ENCODE data around the gene YPEL2. TPM values are rescaled to one million over a fixed set of nuclear protein-coding genes. Genes with fewer than 3 reads are reported as not detected.

YPEL2 gene
- polyA plus RNA-seq, 1 of the 3 experiments (the other 2 are of a cell fraction): 3.2 TPM

DNA sequence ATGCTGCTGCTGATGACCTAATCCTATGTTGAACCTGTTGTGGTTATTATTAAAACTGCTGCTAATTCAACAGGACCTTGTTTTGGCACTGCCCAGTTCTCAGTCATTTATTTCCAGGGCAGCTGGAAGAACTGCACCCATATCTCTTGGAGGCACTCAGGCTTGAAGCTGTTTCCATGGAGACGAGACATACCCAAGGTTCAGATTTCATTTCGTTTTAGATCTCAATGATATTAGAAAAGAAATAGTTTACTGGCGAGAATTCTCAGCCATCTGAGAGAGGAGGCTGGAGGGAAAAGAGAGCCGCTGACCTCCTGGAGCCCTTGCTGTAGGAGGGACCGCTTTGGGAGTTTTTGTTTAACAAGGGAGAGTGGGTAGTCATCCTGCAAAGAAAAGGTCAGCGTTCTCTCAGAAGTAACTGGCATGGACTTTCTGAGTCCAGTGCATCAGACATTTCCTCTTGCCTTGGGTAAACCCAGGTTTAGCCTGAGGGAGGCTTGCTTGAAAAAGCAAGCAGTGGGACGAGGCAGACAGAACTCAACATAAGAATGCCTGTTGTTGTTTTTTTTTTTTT lies 75.4 kb downstream of the YPEL2 start:
- H3K9me2 ChIP-seq: no peaks in the 10 kb centered on the region
- H3K79me2 ChIP-seq (ENCODE audit: insufficient read depth): no peaks in the 10 kb centered on the region
- peak overlapping the region; percentile 74 for H3K4me2 ChIP-seq
- peaks cover 9 to 31% of the 10 kb centered on the region in 2 experiments; a peak in 2 of 4 replicates for H3K4me1 ChIP-seq (ENCODE audit: control insufficient read depth in 1 of 2, insufficient read depth in 2 of 2, low read depth in 1 of 2, low read length in 1 of 2)
- DNase-seq: peak; percentile 74
- CTCF ChIA-PET: interaction anchor here (1.1 to 1.7 kb wide), 4 partner anchors 33 to 77 kb away, joined by 3 to 5 read pairs (median 3); no protein-coding TSS in a partner anchor
- no peaks in the 10 kb centered on the region for H3K27me3 ChIP-seq (ENCODE audit: insufficient read depth)
- 10% methylated on average over 7 of the region's 7 CpGs for WGBS (ENCODE audit: low lambda C conversion rate)
- H2AFZ ChIP-seq (ENCODE audit: low read depth): peak overlapping the region; percentile 3; the same call in 1 of the 2 replicates
- no peaks in the 10 kb centered on the region for H3K9me3 ChIP-seq
- no peaks in the 10 kb centered on the region for H4K20me1 ChIP-seq (ENCODE audit: insufficient read depth)
- peaks cover 0 to 3% of the 10 kb centered on the region in 2 experiments for H3K36me3 ChIP-seq (replicated peaks in 1 of 2; ENCODE audit: control insufficient read depth in 1 of 2, insufficient read depth in 2 of 2, low read length in 1 of 2)
- H3K27ac ChIP-seq (ENCODE audit: low read depth in 2 of 2, low read length in 1 of 2): peak overlapping the region; percentile 85 to 88
- POLR2A ChIA-PET: interaction anchor here (0.7 kb wide), 1 partner anchor 19 kb away, joined by 3 read pairs; no protein-coding TSS in a partner anchor
- peak overlapping the region; percentile 1 to 29; a peak in 3 of 4 replicates for H3K4me3 ChIP-seq (ENCODE audit: low read depth in 2 of 2, low read length in 1 of 2)
- peak overlapping the region; percentile 21; the same call in 1 of the 2 replicates for H3K9ac ChIP-seq
- H3F3A ChIP-seq (replicated peaks; ENCODE audit: insufficient read depth): peaks cover 13% of the 10 kb centered on the region
- TF ChIP-seq, protein P1, sequence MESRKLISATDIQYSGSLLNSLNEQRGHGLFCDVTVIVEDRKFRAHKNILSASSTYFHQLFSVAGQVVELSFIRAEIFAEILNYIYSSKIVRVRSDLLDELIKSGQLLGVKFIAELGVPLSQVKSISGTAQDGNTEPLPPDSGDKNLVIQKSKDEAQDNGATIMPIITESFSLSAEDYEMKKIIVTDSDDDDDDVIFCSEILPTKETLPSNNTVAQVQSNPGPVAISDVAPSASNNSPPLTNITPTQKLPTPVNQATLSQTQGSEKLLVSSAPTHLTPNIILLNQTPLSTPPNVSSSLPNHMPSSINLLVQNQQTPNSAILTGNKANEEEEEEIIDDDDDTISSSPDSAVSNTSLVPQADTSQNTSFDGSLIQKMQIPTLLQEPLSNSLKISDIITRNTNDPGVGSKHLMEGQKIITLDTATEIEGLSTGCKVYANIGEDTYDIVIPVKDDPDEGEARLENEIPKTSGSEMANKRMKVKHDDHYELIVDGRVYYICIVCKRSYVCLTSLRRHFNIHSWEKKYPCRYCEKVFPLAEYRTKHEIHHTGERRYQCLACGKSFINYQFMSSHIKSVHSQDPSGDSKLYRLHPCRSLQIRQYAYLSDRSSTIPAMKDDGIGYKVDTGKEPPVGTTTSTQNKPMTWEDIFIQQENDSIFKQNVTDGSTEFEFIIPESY (IDR thresholded peaks at IDR 0.05; ENCODE audit: borderline replicate concordance, low read depth): no peak
- TF ChIP-seq SMC3 (IDR thresholded peaks at IDR 0.05; ENCODE audit: low read depth, low read length) (no peak), CTCF (IDR thresholded peaks at IDR 0.05) (no peak), YY1 (IDR thresholded peaks at IDR 0.05; ENCODE audit: low read depth) (no peak), GABPA (IDR thresholded peaks at IDR 0.05; ENCODE audit: low read depth) (peak; percentile 30; the same call in 1 of the 2 replicates), IRF3 (IDR thresholded peaks at IDR 0.05; ENCODE audit: low read depth, low read length) (no peak), MEF2A (IDR thresholded peaks at IDR 0.05; ENCODE audit: borderline replicate concordance, low read depth) (no peak), CHD2 (IDR thresholded peaks at IDR 0.05; ENCODE audit: low read length, partially characterized antibody) (peak; percentile 31), TAF1 (IDR thresholded peaks at IDR 0.05; ENCODE audit: borderline replicate concordance, low read depth, low read length) (no peak), GATA2 (CRISPR knock-in tag; IDR thresholded peaks at IDR 0.05) (peak; percentile 60; the same call in 1 of the 2 replicates), MXI1 (IDR thresholded peaks at IDR 0.05; ENCODE audit: low read depth, low read length) (peak; percentile 56), RAD21 (IDR thresholded peaks at IDR 0.05; ENCODE audit: low read length) (peak; percentile 23), SIN3A (IDR thresholded peaks at IDR 0.05; ENCODE audit: borderline replicate concordance, low read depth, low read length) (no peak), USF1 (IDR thresholded peaks at IDR 0.05; ENCODE audit: borderline replicate concordance, low read depth) (no peak), NFIC (IDR thresholded peaks at IDR 0.05; ENCODE audit: borderline replicate concordance) (no peak), FOXM1 (IDR thresholded peaks at IDR 0.05; ENCODE audit: low read depth) (no peak), RFX5 (IDR thresholded peaks at IDR 0.05; ENCODE audit: low read length) (peak; percentile 92), EZH2phosphoT487 (IDR thresholded peaks at IDR 0.05; ENCODE audit: borderline replicate concordance, low read depth) (no peak), PBX3 (IDR thresholded peaks at IDR 0.05) (peak; percentile 43; the same call in 1 of the 2 replicates)
- TF ChIP-seq, protein P2, sequence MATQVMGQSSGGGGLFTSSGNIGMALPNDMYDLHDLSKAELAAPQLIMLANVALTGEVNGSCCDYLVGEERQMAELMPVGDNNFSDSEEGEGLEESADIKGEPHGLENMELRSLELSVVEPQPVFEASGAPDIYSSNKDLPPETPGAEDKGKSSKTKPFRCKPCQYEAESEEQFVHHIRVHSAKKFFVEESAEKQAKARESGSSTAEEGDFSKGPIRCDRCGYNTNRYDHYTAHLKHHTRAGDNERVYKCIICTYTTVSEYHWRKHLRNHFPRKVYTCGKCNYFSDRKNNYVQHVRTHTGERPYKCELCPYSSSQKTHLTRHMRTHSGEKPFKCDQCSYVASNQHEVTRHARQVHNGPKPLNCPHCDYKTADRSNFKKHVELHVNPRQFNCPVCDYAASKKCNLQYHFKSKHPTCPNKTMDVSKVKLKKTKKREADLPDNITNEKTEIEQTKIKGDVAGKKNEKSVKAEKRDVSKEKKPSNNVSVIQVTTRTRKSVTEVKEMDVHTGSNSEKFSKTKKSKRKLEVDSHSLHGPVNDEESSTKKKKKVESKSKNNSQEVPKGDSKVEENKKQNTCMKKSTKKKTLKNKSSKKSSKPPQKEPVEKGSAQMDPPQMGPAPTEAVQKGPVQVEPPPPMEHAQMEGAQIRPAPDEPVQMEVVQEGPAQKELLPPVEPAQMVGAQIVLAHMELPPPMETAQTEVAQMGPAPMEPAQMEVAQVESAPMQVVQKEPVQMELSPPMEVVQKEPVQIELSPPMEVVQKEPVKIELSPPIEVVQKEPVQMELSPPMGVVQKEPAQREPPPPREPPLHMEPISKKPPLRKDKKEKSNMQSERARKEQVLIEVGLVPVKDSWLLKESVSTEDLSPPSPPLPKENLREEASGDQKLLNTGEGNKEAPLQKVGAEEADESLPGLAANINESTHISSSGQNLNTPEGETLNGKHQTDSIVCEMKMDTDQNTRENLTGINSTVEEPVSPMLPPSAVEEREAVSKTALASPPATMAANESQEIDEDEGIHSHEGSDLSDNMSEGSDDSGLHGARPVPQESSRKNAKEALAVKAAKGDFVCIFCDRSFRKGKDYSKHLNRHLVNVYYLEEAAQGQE (IDR thresholded peaks at IDR 0.05; ENCODE audit: low read depth, low read length): no peak
- TF ChIP-seq, protein P3, sequence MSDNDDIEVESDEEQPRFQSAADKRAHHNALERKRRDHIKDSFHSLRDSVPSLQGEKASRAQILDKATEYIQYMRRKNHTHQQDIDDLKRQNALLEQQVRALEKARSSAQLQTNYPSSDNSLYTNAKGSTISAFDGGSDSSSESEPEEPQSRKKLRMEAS (IDR thresholded peaks at IDR 0.05; ENCODE audit: low read depth): peak; percentile 23; the same call in 1 of the 2 replicates

Data from SK-N-SH (cell line).